NOMO-1 (cell line): Measurements from ENCODE around the gene NOVA1.

Source experiments
- DNase-seq, 2 experiments: peaks; one replicate each; lab custom pipeline; 2025; ENCODE audit not compliant: unreplicated experiment in 2 of 2; lab: John Stamatoyannopoulos, UW

Gene NOVA1

DNA sequence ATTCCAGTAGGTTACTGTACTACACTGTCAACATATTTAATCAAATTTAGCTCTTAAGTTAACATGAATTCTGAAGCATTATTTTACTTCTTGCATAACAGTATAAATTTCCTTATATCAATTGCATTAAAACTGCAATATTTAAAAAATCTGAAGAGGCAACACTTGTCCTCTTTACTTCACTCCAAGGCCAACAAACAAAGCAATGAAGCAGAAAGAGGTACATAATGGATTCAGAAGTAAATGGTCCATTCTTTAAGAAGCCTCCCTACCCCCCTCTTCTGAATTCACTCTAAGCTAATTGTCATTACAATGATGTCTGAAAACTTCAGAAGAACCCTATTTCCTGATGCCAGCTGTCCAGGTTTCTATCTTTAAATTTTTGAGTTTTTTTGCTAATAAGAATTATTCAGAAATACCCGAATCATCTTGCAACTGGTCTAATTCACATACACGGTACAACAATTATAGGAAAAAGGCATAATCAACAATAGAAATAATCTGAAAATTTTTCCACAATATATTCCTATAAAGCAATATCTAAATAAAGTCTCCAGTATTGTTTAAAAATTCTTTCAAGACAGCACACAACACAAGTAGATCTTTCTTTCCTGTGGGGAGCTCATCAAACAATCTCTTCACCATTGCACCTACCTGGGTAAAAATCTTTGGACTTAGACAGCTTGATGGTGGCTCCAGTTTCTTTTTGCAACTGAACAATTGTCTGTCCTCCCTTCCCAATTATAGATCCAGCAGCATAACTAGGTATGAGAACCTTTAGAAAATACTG is 2.9 kb downstream of the NOVA1 start:
- no peak for DNase-seq

DNA sequence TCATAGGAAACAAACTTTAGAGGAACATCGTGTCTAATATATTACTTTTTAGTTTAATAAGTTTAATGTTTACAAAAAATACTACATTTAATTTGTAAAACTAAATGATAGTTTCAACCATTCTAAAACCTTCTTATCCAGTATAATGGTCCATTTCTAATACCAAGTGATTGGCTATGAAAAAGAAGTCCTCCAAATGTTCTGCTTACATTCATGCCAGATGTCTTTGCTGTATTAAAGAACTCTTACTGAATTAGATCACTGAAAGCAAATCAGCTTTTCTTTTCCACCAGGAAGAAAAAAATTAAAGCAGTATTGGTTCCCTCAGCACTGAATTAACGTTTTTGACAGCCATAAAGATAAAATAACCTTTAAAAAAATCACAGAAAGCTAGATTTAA is 3.7 kb downstream of the NOVA1 start:
- no peak for DNase-seq

DNA sequence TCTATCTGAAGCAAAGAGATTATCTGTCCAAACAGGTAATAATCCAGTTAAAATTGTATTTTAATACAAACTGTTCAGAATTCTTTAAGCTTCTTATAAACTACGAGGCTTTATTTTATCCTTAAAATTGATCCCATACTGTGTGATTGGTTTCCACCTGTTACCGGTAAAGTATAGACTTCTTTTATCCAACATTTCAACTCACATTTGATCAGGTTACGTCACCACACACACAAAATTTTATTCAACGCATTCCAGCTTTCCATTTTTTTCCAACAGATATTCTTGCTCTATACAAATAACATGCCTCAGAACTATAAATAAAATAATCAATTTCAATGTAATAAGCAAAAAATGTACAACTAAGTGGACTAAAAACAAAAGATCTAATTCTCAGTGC is 4.5 kb downstream of the NOVA1 start:
- no peak for DNase-seq

DNA sequence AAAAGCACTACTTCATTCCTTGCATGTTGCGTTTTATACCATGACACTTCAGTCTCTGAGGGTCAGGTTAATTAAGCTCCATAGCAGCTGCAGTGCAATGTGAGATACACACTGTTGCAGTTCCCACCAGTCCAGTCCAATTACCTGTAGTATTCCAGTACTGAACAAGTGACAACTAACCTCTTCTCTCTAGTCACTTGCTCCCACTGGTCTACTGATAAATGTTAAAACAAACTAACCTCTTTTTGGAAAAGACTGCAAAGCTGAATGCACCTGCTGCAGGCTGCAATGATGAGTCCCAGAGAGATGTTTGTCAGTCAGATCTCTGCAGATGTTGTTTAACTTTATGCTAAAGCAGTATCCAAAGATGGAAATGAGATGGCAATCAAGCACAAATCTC is 7.9 kb downstream of the NOVA1 start:
- no peak for DNase-seq

DNA sequence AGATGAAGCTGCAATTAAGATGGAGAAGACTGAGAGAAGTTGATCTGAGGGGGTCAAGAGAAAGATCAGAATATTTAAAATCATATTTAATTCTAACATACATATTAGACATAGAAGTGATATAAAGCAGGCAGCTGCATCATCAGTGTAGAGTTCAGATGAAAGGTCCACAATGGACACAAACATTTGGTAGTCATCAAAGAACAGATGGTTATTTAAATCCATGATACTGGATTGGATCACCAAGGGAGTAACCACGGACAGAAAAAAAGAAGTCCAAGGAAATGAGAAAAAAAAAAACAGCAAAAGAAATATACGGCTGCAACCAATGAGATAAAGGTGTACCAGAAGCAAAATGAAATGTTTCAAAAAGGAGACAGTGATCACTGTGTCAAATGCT is 20.1 kb downstream of the NOVA1 start:
- DNase-seq = no peak

DNA sequence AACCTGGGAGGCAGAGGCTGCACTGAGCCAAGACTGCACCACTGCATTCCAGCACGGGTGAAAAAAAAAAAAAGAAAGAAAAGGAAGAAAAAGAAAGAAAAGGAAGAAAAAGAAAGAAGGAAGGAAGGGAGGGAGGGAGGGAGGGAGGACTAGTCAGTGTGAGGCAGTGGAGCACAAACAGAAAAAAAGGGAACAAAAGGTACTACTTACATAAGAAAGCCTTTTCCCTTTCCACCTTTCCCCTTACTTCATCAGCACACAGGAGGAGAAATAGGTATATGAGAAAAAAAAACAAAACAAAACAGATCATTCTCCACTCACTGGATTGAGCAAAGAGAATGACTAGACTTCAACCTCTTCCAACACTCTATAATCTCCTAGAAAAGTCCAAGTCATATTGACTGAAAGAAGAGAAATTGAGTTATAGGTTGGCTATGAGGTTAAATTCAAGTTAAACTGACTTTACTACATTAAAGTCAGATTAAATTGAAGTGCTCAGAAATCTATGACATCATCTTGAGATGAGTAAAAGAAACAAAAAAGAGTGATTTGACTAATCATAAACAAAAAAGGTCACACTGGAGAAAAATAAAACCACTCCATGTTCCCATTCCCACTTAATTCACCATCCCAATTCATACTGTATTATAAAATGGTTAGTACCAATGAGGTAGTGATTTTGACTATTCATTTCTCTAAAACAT is 43.6 kb downstream of the NOVA1 start:
- DNase-seq = no peak

DNA sequence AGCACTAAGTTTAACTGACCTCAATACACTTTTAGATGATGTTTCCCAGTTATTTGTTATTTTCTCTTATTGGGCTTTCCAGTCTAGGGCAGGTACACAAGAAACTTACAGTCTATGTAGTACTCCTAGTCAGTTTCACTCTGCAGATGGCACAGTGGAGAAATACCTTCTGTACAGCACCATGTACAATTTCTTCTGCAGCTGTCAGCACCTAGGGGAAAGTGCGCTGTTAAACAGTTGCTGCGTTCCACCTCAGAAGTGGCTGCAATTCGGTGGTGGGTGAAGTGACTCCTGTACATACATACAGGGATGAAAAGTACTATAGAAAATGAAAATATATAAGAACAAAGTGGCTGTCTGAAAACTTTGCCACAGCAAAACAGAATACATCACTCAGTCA is 48.3 kb downstream of the NOVA1 start:
- no peak for DNase-seq

DNA sequence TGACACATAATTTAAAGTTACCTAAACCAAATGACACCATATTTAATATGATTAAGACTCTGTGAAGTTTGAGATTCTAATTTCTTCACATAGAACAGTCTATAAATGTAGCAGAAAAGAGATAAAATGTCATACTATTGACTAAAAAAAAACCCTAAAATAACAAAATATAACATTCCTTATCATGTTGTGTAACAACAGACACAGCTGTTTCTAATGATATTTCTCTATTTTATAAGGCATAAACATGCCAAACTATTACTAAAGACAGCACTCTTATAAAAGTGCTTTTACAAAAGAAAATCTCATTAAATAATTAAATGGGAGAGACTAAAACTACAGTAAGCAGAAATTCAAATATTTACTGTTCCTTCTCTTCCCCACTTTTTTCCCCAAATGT is 49.4 kb downstream of the NOVA1 start:
- no peak for DNase-seq

DNA sequence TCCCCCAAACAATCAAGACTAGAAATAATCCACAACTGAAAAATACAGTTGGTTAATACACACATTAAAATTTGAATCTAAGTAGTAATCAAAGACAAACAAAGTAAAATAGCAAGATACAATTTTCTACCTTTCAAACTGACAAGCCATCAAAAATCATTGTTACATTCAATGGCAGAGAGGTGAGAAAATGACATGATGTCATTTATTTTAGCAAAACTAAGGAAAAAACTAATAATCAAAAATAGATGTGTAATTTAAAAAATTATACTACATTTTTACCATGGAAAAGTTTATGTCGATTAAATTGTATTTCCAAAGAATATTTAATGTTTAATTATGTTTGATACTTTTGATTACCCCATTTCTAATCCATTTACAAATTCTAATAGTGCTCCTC is 59.7 kb downstream of the NOVA1 start:
- no peak for DNase-seq

DNA sequence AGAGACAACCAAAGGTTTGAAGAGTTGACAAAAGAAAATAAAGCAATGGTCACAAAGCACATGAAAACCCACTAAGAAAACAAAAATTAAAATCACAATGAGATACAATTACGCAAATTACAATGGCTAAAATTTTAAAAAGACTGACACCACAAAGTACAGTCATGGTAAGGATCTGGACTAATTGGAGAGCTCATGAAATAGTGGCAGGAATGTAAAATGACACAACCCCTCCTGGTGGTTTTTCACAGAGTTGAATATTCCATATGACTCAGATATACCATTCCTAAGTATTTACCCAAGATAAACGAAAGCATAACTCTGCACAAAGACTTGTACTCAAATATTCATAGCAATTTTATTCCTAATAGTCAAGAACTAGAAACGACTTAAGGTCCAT is 65.9 kb downstream of the NOVA1 start:
- no peak for DNase-seq

DNA sequence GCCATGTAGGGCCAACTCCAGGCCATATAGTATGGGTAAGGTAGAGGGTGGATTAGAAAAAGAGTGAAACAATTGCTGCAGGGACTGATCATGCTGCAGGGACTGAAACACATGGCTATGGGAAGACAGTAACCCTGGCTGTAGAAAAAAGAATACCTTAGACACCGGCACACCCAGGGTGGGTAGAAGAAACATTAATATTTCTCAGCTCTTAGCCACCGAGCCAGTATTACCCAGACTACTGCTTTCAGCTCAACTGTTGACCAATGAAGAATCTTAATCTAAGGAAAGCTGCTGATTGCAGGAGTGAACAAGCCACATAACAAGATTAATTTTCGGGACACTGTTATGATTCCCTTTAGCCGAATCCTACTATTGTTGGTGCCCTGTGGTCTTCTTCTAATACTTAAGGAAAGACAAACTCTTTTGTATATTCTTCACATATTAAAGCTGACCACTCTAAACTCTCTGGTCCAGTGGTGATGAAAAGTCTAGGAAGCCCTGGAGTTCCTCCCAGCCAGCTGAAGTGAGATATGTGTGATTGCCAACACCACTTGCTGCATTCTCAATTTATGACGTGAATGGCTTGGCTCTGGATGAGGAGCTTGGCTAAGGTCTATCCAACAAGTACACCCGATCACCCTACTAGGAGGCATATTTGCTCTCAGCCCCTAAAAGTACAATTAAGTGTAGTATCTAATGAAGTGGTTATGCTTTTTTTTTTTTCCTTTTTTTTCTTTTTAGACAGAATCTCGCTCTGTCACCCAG is 69.2 kb downstream of the NOVA1 start:
- no peak for DNase-seq

DNA sequence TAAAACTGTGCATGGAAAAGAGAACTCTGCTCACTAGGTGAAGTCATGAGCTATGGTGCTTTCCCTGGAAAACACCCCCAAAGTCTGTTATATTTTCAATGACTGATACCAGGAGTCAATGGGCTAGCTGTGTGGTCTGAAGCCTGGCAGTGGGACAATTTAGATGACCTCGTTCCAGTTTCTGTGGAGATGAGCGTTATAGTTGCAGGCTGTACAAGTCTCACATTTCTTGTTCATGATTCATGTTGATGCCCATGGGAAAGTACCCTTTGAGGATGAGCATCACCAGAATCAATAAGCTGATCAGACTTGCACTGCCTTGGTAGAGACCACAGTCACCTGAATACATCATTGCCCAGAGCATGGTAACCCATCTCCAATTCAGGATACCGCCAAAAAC is 70.7 kb downstream of the NOVA1 start:
- DNase-seq = no peak

DNA sequence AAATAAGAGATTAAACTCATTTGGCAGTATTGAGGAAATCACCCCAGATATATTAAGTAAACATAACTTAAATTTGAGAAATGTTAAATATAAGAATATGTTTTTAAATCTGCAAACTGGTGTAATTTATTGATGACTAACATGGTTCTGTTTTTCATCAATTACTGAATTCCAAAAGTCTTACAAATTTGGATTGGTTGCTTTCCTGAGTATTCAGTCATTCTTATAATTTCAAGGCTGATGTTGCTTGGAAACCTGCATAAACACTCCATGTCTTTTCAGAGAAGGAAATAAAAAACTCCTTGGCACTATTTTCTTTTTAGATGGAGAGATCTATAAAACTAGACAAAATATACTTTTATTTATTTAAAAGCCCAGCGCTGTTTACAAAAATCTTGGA is 71.7 kb downstream of the NOVA1 start:
- DNase-seq = no peak

DNA sequence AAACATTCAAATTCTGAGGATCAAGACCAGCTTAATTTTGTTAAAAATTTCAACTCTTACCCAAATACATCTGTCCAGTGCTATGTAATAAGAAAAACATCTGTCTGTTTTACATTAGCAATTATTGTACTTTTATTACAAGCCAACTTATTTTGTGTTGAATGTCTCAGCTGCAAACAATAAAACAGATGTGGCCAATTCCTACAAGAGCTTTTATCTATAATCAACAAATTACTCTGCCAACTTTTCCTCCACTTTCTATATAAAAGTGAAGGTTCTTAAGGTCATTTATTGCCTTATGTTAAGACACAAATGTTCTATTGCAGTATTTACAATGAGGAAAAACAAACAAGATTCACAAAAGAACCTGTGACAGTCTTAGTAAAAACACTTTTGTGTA is 72.7 kb downstream of the NOVA1 start:
- no peak for DNase-seq

DNA sequence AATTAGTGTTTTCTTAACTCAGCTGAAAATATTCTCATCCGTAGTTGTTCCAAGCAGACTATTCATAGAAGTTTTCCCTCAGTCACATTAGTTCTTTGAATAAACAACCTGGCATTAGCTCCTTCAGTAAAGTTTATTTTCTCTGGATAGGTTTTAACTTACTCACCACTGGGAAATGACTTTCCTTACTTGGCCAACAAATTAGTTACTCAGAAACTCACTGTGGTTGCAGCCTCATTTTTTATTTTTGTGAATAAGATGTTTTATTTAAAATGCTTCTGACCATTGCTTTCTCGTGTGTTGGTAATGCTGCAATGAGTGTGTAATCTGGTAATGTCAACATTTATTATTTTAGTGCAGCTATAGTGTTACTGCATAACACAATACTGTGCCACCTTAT is 74.9 kb downstream of the NOVA1 start:
- DNase-seq = no peak

DNA sequence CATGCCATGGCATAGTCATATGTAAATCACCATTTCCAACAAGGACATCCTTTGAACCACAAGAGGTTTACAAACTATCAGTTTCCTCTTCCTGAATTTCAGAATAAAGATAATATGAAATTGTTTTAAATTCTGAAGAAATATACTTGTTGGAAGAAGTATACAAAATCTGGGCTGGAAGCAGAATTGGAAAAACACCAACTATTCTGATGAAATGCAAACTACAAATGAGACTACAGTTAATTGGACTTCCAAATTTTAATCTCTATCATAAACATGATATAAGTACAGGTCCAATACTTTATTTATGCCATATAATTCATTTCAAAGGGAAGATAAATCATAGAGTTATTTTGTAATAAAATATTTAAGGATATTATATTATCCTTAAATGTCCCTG is 80.1 kb downstream of the NOVA1 start:
- DNase-seq = no peak

DNA sequence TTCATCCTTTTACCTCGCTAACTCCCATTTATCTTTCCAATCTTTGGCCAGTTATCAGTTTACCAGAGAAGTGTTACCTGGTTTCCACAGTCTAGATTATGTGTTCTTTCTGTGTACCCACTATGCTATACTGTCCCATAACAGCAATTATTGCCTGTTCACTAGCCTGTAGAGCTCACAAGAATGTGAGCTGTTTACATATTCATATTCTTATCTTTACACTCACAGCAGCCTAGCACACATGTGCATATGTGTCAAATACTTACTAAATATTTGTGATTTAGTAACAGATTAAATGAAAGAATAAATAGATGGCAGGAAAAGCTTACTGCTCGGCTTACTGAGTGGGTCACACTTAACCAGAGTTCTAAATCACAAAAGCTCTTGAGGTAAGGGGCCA is 97.8 kb downstream of the NOVA1 start:
- no peak for DNase-seq

DNA sequence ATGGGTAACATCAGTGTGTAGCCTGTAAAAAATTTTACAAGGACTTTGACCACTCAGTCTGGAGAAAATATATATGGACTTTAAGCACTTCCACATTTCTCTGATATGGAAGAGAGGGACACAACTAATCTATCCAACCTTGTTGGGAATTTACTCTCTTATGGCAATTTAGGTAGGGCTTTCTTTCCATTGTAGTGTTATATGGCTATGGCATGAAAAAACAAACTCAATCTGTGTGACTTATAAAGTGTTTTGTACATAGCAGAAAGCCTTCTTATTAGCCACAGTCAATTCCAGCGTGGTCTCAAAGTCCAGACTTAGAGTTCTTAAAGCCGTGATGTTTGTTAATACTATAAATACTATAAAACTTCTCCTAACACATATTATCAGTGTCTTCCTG is 98.3 kb downstream of the NOVA1 start:
- DNase-seq = no peak

DNA sequence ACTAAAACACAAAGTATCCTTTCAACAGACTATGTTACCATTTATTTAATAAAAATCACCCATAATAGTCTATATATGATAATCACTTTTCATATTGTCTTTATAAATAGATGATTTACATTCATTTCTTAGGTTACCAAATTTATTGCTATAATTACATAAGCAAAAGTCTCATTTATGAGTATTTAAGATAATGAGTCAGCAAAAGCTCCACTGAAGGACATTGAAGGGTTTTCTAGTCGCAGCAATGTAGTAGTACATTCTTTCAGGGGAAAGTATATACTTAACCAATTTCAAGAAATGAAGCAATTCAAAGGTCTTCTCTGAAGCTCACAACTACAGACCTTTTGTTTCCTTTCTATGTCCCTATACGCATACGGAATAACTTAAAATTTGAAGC is 110.9 kb downstream of the NOVA1 start:
- no peak for DNase-seq

DNA sequence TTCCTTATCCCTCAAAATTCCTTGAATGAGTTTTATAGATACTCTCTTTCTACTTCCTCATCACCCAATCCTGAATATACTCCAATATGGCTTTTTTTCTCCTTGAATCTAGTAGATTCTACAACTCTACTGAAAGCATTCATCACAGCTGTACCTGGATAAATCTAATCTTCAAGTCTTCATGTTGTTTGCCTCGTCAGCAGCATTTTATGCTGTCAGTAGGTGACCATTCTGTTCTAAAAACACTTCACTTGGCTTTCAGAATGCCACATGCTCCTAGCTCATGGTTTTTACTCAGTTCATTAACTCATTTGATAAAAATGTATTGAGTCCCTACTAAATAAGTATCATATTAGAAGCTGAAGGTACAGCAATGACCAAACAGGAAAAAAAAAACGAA is 113.3 kb downstream of the NOVA1 start:
- no peak for DNase-seq

DNA sequence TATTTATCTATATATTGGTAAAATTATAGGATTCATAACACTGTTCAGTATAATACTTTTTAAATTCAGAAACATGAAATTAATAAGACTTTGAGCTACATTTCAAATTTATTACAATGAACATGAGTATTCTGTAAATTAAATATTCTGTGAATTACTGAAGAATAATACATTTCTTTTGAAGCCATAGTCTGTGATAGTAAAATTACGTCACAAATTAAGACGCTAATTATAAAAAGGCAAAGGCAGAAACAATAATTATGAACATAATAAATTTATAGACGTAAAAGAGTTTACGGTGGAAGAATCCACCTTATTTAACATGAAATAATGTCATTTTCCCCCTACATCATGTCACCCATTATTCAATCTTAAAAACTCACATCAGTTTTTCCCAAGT is 118.9 kb downstream of the NOVA1 start:
- DNase-seq = no peak

DNA sequence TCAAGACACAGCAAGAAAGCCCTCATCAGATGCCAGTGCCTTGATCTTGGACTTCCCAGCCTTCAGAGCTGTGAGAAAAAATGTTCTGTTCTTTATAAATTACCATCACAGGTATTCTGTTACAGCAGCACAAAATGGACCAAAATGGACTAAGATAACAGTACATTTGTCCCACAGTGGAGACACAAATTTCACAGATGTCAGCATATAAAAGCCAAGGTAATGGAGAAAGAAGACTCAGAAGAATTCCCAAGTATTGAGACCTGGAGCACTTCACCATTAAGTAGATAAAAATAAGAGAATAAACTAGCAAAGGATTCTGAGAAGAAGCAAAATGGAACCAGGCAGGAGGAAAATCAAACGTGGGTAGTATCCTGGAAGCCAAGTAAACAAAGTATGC is 131.0 kb downstream of the NOVA1 start:
- DNase-seq = no peak
